B cell (primary cell): ENCODE data around the gene ZNF532. TPM values are rescaled to one million over a fixed set of nuclear protein-coding genes. Genes with fewer than 3 reads are reported as not detected.
A peak's percentile ranks its signal among the peaks of the same experiment; 100 is the strongest.

Experiments used
- ATAC-seq: fragments of 200-7000 bp; cut with Tn5 transposase; one replicate; pipeline ENCODE4 v1.10.0; 2021; ENCODE audit warnings: low read depth, mild to moderate bottlenecking, moderate number of reproducible peaks, moderate library complexity
- CTCF ChIA-PET: fragments of 350-600 bp; sonication (Branson Sonifier 250); formaldehyde crosslinking; loops from one replicate; lab custom pipeline; 2021; ENCODE audit warnings: antibody characterized with exemption, inconsistent platforms; lab: Charles Lee
- POLR2A ChIA-PET: fragments of 350-600 bp; sonication (Branson Sonifier 250); formaldehyde crosslinking; loops from one replicate; lab custom pipeline; 2021; ENCODE audit warnings: antibody characterized with exemption; lab: Charles Lee
- DNase-seq: peaks from one replicate; pipeline ENCODE4 v3.0.0; 2013
- H2AFZ ChIP-seq: 2 replicates; pipeline ENCODE4 v1.6.1; 2012; ENCODE audit warnings: mild to moderate bottlenecking, low read depth, low read length; ENCODE audit not compliant: insufficient read depth, poor library complexity, severe bottlenecking
- H3K27ac ChIP-seq, 2 donors: 1 replicate in 1 of 2; 2 replicates in 1 of 2; pipeline ENCODE4 v1.5.1; 2012 to 2013; ENCODE audit warnings: low read length in 2 of 2, mild to moderate bottlenecking in 2 of 2, moderate library complexity in 1 of 2
- H3K27me3 ChIP-seq, 4 experiments: fragments of 200-600 bp in 1 of 4; sonication (generic) in 1 of 4; replicated peaks in 1 of 4; 1 replicate in 2 of 4; 2 replicates in 2 of 4; pipeline versions ENCODE4 v1.6.1 to v1.7.0; 2013 to 2016; ENCODE audit warnings: low read length in 3 of 4, mild to moderate bottlenecking in 2 of 4, mixed read lengths in 1 of 4, moderate library complexity in 1 of 4; ENCODE audit not compliant: insufficient read depth in 4 of 4, control insufficient read depth in 3 of 4; ENCODE audit errors: control extremely low read depth in 1 of 4
- H3K36me3 ChIP-seq, 2 experiments: replicated peaks in 1 of 2; 1 replicate in 1 of 2; 2 replicates in 1 of 2; pipeline versions ENCODE4 v1.6.1 to v1.7.1; 2013; ENCODE audit warnings: low read length in 1 of 2; ENCODE audit not compliant: insufficient read depth in 2 of 2, control insufficient read depth in 1 of 2; ENCODE audit errors: control extremely low read depth in 1 of 2, extremely low read depth in 1 of 2
- H3K4me1 ChIP-seq, 2 donors: fragments of 200-600 bp in 1 of 2; sonication (generic) in 1 of 2; 1 replicate in 1 of 2; 2 replicates in 1 of 2; pipeline versions ENCODE4 v1.5.1 to v1.6.1; 2013 to 2017; ENCODE audit warnings: low read length in 2 of 2; ENCODE audit not compliant: control insufficient read depth in 2 of 2, insufficient read depth in 2 of 2
- H3K4me2 ChIP-seq: replicated peaks from 2 replicates; pipeline ENCODE3; 2012; ENCODE audit warnings: mild to moderate bottlenecking, low read depth, low read length; ENCODE audit not compliant: poor library complexity, severe bottlenecking
- H3K4me3 ChIP-seq, 5 experiments: fragments of 200-600 bp in 1 of 5; sonication (generic) in 1 of 5; 1 replicate in 3 of 5; 2 replicates in 2 of 5; pipeline versions ENCODE4 v1.5.1 to v1.7.0; 2011 to 2016; ENCODE audit warnings: low read length in 4 of 5, mild to moderate bottlenecking in 4 of 5, low read depth in 2 of 5, control low read depth in 1 of 5, moderate library complexity in 1 of 5; ENCODE audit not compliant: insufficient read depth in 1 of 5; ENCODE audit errors: control extremely low read depth in 1 of 5, extremely low read depth in 1 of 5
- H3K79me2 ChIP-seq: fragments of 200-600 bp; sonication (generic); one replicate; pipeline ENCODE4 v1.6.0; 2016; ENCODE audit warnings: low read length; ENCODE audit not compliant: control insufficient read depth, insufficient read depth
- H3K9ac ChIP-seq: fragments of 200-600 bp; sonication (generic); 2 replicates; pipeline ENCODE4 v1.6.1; 2017; ENCODE audit warnings: mild to moderate bottlenecking, low read length, moderate library complexity
- H3K9me3 ChIP-seq, 3 donors: one replicate each; pipeline versions ENCODE4 v1.6.1 to v1.7.1; 2013; ENCODE audit warnings: low read length in 2 of 3; ENCODE audit not compliant: control insufficient read depth in 2 of 3, insufficient read depth in 1 of 3; ENCODE audit errors: control extremely low read depth in 1 of 3
- H4K20me1 ChIP-seq: 2 replicates; pipeline ENCODE4 v1.6.0; 2012; ENCODE audit warnings: mild to moderate bottlenecking, low read length; ENCODE audit not compliant: insufficient read depth, control insufficient read depth, poor library complexity, severe bottlenecking
- H3K27ac Mint-ChIP-seq: one replicate; pipeline ENCODE4 v1.8.0; 2021; ENCODE audit warnings: mixed read lengths
- H3K27me3 Mint-ChIP-seq: one replicate; pipeline ENCODE4 v1.8.0; 2021; ENCODE audit warnings: mixed read lengths
- H3K4me1 Mint-ChIP-seq: one replicate; pipeline ENCODE4 v1.8.0; 2021; ENCODE audit warnings: mixed read lengths
- H3K4me3 Mint-ChIP-seq: one replicate; pipeline ENCODE4 v1.8.0; 2021; ENCODE audit warnings: mixed read lengths
- H3K9me3 Mint-ChIP-seq: one replicate; pipeline ENCODE4 v1.8.0; 2022; ENCODE audit warnings: mixed read lengths; ENCODE audit not compliant: insufficient read depth
- EZH2 ChIP-seq: IDR thresholded peaks from 2 replicates; pipeline ENCODE4 v1.6.1; 2012; ENCODE audit warnings: borderline replicate concordance, low read depth, mild to moderate bottlenecking, moderate library complexity, low read length; ENCODE audit not compliant: insufficient read depth, poor library complexity, severe bottlenecking
- WGBS: methylation state at CpG from one replicate; pipeline ENCODE4 v1.1.5; 2013; ENCODE audit warnings: missing lambda C conversion rate; ENCODE audit not compliant: insufficient coverage; 5-methylcytosine and 5-hydroxymethylcytosine counted together
- intact Hi-C: fragments of 100-400 bp; cut with micrococcal nuclease; formaldehyde crosslinking; loops from one replicate; pipeline ENCODE4 v1.10.0; 2022
- polyA plus RNA-seq: library from polyadenylated mRNA; depleted of rRNA; stranded (reverse); fragments of >200 nt; gene quantifications from 2 replicates; pipeline ENCODE4 v1.2.3, GENCODE V29; 2012
- total RNA-seq, 2 donors: library from RNA; stranded (reverse); fragments of 120-200 nt in 1 of 2; gene quantifications; 1 replicate in 1 of 2; 2 replicates in 1 of 2; pipeline versions ENCODE4 v1.2.3 to v1.2.4, GENCODE V29; 2013 to 2022
- TF ChIP-seq, protein P1 (sequence below): fragments of 200-600 bp; IDR thresholded peaks from one replicate; pipeline ENCODE4 v1.8.0; 2022; ENCODE audit warnings: antibody characterized with exemption, mild to moderate bottlenecking

ZNF532 gene
- total and polyA plus RNA-seq, 2 donors (not counting 1 experiment from before 2014, with no cell fraction given), result 58.2 to 104 TPM

DNA sequence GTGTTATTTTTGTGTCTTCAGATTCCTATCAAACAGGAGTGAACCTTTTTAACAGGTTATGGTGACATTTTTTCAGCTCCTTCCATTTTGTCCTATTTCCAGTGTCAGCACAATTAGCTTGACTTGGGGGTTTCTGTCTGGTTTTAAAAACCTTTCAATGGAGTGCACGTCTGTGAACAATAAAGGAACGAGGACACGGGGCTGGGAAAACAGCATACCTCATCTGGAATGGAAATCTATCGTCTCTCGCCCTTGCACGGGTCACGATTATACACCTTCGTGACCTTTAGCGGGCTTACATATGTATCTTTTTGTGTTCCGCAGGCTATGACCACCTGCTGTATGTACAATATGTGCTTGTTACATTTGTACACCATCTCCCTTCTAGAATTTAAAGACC is 2.3 kb upstream of the ZNF532 start:
- Histone ChIP-seq H3K27ac (peak overlapping the region; percentile 88 to 92), H3K79me2 (peaks cover 8% of the 10 kb centered on the region), H4K20me1 (no peaks in the 10 kb centered on the region), H2AFZ (peak overlapping the region; percentile 84), H3K9me3 (no peaks in the 10 kb centered on the region), H3K4me3 (peak overlapping the region in 3 of 5 experiments; percentile 49 to 71 (median 62)), H3K9ac (peak overlapping the region; percentile 72), H3K4me1 (peaks cover 20 to 24% of the 10 kb centered on the region in 2 donors), H3K36me3 (peaks cover 0 to 11% of the 10 kb centered on the region in 2 experiments), H3K4me2 (peak overlapping the region; percentile 90), H3K27me3 (no peaks in the 10 kb centered on the region)
- ATAC-seq (no peak), DNase-seq (no peak)
- Mint-ChIP-seq H3K4me3 (peak overlapping the region; percentile 88), H3K9me3 (no peaks in the 10 kb centered on the region), H3K4me1 (peaks cover 39% of the 10 kb centered on the region), H3K27me3 (no peaks in the 10 kb centered on the region), H3K27ac (peak overlapping the region; percentile 98)
- 98% methylated on average over 8 of the region's 10 CpGs for WGBS
- intact Hi-C loops, result loop anchor here (2.0 to 10.0 kb wide), 3 partner anchors 78 to 276 kb away; partner anchors contain the start of gene SEC11C
- POLR2A ChIA-PET, result interaction anchor here (0.7 kb wide), 1 partner anchor 22 kb away, joined by 3 read pairs; no protein-coding TSS in a partner anchor
- TF ChIP-seq, protein P1, sequence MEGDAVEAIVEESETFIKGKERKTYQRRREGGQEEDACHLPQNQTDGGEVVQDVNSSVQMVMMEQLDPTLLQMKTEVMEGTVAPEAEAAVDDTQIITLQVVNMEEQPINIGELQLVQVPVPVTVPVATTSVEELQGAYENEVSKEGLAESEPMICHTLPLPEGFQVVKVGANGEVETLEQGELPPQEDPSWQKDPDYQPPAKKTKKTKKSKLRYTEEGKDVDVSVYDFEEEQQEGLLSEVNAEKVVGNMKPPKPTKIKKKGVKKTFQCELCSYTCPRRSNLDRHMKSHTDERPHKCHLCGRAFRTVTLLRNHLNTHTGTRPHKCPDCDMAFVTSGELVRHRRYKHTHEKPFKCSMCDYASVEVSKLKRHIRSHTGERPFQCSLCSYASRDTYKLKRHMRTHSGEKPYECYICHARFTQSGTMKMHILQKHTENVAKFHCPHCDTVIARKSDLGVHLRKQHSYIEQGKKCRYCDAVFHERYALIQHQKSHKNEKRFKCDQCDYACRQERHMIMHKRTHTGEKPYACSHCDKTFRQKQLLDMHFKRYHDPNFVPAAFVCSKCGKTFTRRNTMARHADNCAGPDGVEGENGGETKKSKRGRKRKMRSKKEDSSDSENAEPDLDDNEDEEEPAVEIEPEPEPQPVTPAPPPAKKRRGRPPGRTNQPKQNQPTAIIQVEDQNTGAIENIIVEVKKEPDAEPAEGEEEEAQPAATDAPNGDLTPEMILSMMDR, result no peak
- TF ChIP-seq EZH2, result no peak
- CTCF ChIA-PET, result interaction anchor here (1.0 to 1.9 kb wide), 3 partner anchors 68 to 196 kb away, joined by 3 to 4 read pairs (median 3); no protein-coding TSS in a partner anchor

GRCh38 chr18:58862851-58863538 is 1.7 kb upstream of the ZNF532 start:
- Mint-ChIP-seq H3K27me3 (no peaks in the 10 kb centered on the region), H3K4me1 (peaks cover 41% of the 10 kb centered on the region), H3K27ac (peak overlapping the region; percentile 98), H3K4me3 (peak overlapping the region; percentile 88), H3K9me3 (peaks cover 1% of the 10 kb centered on the region)
- intact Hi-C loops, result loop anchor here (1.0 to 10.0 kb wide), 4 partner anchors 78 to 276 kb away; partner anchors contain the start of gene SEC11C
- TF ChIP-seq, protein P1, result no peak
- TF ChIP-seq EZH2, result no peak
- Histone ChIP-seq H4K20me1 (no peaks in the 10 kb centered on the region), H3K27ac (peak overlapping the region; percentile 88 to 92), H3K4me2 (peak overlapping the region; percentile 90), H3K9me3 (peaks cover 0 to 3% (median 0%) of the 10 kb centered on the region in 3 donors), H3K79me2 (peaks cover 8% of the 10 kb centered on the region), H3K9ac (peak overlapping the region; percentile 72), H3K27me3 (no peaks in the 10 kb centered on the region), H3K4me3 (peak overlapping the region; percentile 49 to 71 (median 55)), H3K4me1 (peaks cover 20 to 24% of the 10 kb centered on the region in 2 donors), H2AFZ (peak overlapping the region; percentile 84), H3K36me3 (peaks cover 0 to 17% of the 10 kb centered on the region in 2 experiments)
- peak; percentile 43 for ATAC-seq
- DNase-seq, result peak; percentile 79
- ChIA-PET CTCF (interaction anchor here (1.0 to 1.9 kb wide), 3 partner anchors 68 to 195 kb away, joined by 3 to 4 read pairs (median 3); no protein-coding TSS in a partner anchor), POLR2A (interaction anchor here (0.7 to 1.5 kb wide), 3 partner anchors 21 to 145 kb away, joined by 3 to 22 read pairs (median 5); no protein-coding TSS in a partner anchor)
- WGBS, result 7% methylated on average over 45 of the region's 66 CpGs
